Right cardiac atrium (tissue), 5 donors: Measurements from ENCODE around the gene SLC16A13. TPM values are rescaled to one million over a fixed set of nuclear protein-coding genes. Genes with fewer than 3 reads are reported as not detected.
A peak's percentile ranks its signal among the peaks of the same experiment; 100 is the strongest.

Experiments used
- ATAC-seq, 2 donors: fragments of 200-7000 bp; cut with Tn5 transposase; one replicate each; pipeline versions ENCODE4 v1.8.0 to v1.9.1; 2020; ENCODE audit warnings: moderate library complexity in 2 of 2, mild to moderate bottlenecking in 1 of 2
- DNase-seq, 3 donors: peaks; one replicate each; pipeline ENCODE4 v3.0.0-alpha.2; 2020
- H3K27ac ChIP-seq: one replicate; pipeline ENCODE4 v1.5.1; 2013; ENCODE audit warnings: mild to moderate bottlenecking, low read length, control low read depth, moderate library complexity
- H3K27me3 ChIP-seq: one replicate; pipeline ENCODE4 v1.6.1; 2013; ENCODE audit not compliant: control insufficient read depth, insufficient read depth
- H3K4me1 ChIP-seq: one replicate; pipeline ENCODE4 v1.6.1; 2013; ENCODE audit warnings: low read length; ENCODE audit not compliant: control insufficient read depth, insufficient read depth
- H3K4me3 ChIP-seq: one replicate; pipeline ENCODE4 v1.5.1; 2013; ENCODE audit warnings: low read length, control low read depth
- H3K9me3 ChIP-seq: one replicate; pipeline ENCODE4 v1.6.1; 2013; ENCODE audit warnings: low read length; ENCODE audit not compliant: control insufficient read depth
- WGBS: extraction: QIAGEN DNeasy Blood & Tissue Kit; methylation state at CpG from one replicate; pipeline ENCODE4 v1.1.7; 2013; 5-methylcytosine and 5-hydroxymethylcytosine counted together
- intact Hi-C, 4 donors: fragments of 100-400 bp; cut with DNase I; formaldehyde crosslinking; loops; one replicate each; pipeline versions ENCODE4 v1.11.0 to v1.14.0; 2022 to 2023
- polyA plus RNA-seq: library from polyadenylated mRNA; stranded (reverse); fragments of 200-250 nt; gene quantifications from one replicate; pipeline ENCODE4 v1.2.3, GENCODE V29; 2013
- total RNA-seq, 4 donors: library from RNA; stranded (reverse); fragmentation: NEBNext Ultra II Directional; extraction: Animal tissue kit (Norgen Biotek cat#: 25700); gene quantifications; one replicate each; pipeline ENCODE4 v1.2.1, GENCODE V29; 2021
- donor health status: healthy with polysubstance abuse.
- donor health status: DM: no; HTN: yes; CAD: no.
- donor health status: DM: no; HTN: no; CAD: no.
- donor health status: DM: no; HTN: yes; CAD: no; lungs with severe emphysema.
- donor health status: DM: yes; HTN: yes; CAD: no.

Gene SLC16A13
- total and polyA plus RNA-seq, 5 donors, result 0.91 to 1.2 (median 1.0) TPM

GRCh38 chr17:7034955-7035590 is 742 bp upstream of the SLC16A13 start:
- ATAC-seq (peak; percentile 34 to 75), DNase-seq (no peak)
- intact Hi-C loops, result no loop called here
- WGBS, result 10% methylated on average over 7 of the region's 7 CpGs
- Histone ChIP-seq H3K4me3 (peak overlapping the region; percentile 50), H3K27ac (peak overlapping the region; percentile 95), H3K4me1 (peaks cover 5% of the 10 kb centered on the region), H3K9me3 (no peaks in the 10 kb centered on the region), H3K27me3 (no peaks in the 10 kb centered on the region)

GRCh38 chr17:7038025-7038862 is 2.4 kb downstream of the SLC16A13 start:
- Histone ChIP-seq H3K9me3 (no peaks in the 10 kb centered on the region), H3K4me3 (no peak overlapping the region), H3K27me3 (no peaks in the 10 kb centered on the region), H3K27ac (no peak overlapping the region), H3K4me1 (peaks cover 9% of the 10 kb centered on the region)
- DNase-seq, result no peak
- intact Hi-C loops, result no loop called here
- 79% methylated on average over 19 of the region's 19 CpGs for WGBS
- ATAC-seq, result no peak

- no peaks in the 10 kb centered on the region for H3K27me3 ChIP-seq
- H3K4me1 ChIP-seq, result peaks cover 10% of the 10 kb centered on the region
- intact Hi-C loops, result no loop called here
- 96% methylated on average over 5 of the region's 5 CpGs for WGBS
- ATAC-seq, result no peak
- DNase-seq, result no peak
- no peak overlapping the region for H3K4me3 ChIP-seq
- H3K9me3 ChIP-seq, result no peaks in the 10 kb centered on the region
- no peak overlapping the region for H3K27ac ChIP-seq
Measured at GRCh38 chr17:7039832-7040231, 4.0 kb downstream of the SLC16A13 start.

- ATAC-seq, result peak; percentile 6 to 17
- no peak overlapping the region for H3K27ac ChIP-seq
- H3K9me3 ChIP-seq, result no peaks in the 10 kb centered on the region
- H3K27me3 ChIP-seq, result no peaks in the 10 kb centered on the region
- no peak overlapping the region for H3K4me3 ChIP-seq
- peak in 2 of 3 donors; percentile 33 to 67 for DNase-seq
- intact Hi-C loops, result no loop called here
- 36% methylated on average over 43 of the region's 43 CpGs for WGBS
- H3K4me1 ChIP-seq, result peaks cover 5% of the 10 kb centered on the region
Measured at GRCh38 chr17:7041607-7042500, 6.0 kb downstream of the SLC16A13 start.

DNA sequence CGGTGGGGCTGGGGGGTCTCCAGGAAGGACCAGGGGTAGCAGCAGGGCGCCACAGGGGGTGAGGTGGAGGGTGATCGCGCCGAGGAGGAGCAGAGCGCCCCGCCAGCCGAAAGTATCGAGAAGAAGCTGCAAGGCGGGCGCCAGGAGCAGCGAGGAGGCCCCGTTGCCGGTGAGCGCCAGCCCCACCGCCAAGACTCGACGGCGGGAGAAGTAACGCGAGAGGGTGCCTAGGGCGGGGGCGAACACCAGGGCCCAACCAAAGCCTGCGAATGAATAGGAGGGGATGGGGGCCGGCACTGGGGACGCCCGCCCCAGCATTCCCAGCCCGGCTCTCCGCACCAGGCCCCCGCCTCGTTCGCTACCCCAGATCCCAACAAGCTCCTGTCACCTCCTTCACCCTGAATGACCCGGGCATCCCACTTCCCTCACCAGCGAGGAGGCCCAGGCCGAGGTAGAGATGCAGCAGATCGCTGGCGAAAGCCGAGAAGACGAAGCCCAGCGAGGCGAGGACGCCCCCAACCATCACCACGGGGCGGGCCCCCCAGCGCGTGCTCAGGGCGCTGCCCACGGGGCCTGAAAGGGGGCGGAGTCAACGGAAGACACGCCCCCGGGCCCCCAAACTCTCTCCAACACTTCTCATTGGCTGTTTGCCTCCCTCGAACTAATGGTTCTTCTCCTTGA is 6.8 kb downstream of the SLC16A13 start:
- 11% methylated on average over 53 of the region's 53 CpGs for WGBS
- Histone ChIP-seq H3K4me3 (peak overlapping the region; percentile 42), H3K27me3 (no peaks in the 10 kb centered on the region), H3K9me3 (no peaks in the 10 kb centered on the region), H3K4me1 (peaks cover 5% of the 10 kb centered on the region), H3K27ac (no peak overlapping the region)
- DNase-seq, result peak; percentile 32 to 73 (median 67)
- peak; percentile 11 to 16 for ATAC-seq
- intact Hi-C loops, result no loop called here

- H3K4me1 ChIP-seq, result peaks cover 5% of the 10 kb centered on the region
- H3K27ac ChIP-seq, result no peak overlapping the region
- DNase-seq (no peak), ATAC-seq (peak; percentile 44 to 50)
- intact Hi-C loops, result no loop called here
- no peaks in the 10 kb centered on the region for H3K9me3 ChIP-seq
- peak overlapping the region; percentile 42 for H3K4me3 ChIP-seq
- no peaks in the 10 kb centered on the region for H3K27me3 ChIP-seq
- WGBS, result 4% methylated on average over 21 of the region's 21 CpGs
Measured at GRCh38 chr17:7043182-7043496, 7.3 kb downstream of the SLC16A13 start.

DNA sequence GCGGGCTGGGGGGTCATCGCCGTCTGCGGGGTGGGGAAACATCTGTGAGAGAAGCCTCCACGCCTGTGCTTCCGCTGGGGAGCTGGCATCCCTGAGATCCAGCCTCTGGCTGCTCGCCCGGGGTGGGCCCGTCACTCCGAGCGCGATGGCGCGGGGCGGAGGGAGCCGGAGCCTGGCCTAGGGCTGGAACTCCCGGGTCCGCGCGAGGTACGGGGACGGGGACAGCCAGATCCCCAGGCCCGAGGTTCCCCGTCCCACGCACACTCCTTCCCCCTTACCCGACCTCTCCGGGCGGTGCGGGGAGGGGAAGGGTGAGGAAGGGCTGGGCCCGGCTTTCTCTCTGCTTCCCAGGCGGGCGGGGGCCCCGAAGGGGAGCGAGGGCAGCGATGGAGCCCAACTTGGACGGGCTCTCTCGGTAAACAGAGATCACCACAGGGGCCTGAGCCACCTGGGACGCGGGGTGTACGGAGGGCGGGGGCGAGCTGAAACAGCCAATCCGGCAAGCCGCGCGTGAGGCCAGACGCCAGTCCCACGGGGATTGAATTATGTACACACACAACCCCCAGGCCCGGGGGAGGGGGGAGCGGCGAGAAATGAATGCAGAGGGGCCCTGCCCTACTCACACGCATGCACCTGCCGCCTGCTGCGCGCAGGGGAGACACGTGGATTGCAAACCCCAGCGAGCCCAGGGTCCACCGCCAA is 7.8 kb downstream of the SLC16A13 start, which contains the start of gene SLC16A11:
TSS of gene SLC16A11 (minus strand) at position 596 of the 702 bp plus-strand sequence. CDS start at position 17, 579 bp downstream.
- WGBS, result 3% methylated on average over 58 of the region's 58 CpGs
- Histone ChIP-seq H3K27me3 (no peaks in the 10 kb centered on the region), H3K27ac (no peak within 1 kb of the TSS), H3K4me3 (peak within 1 kb of the TSS; percentile 42), H3K9me3 (no peaks in the 10 kb centered on the region), H3K4me1 (peaks cover 5% of the 10 kb centered on the region)
- intact Hi-C loops, result no loop called here
- peak; percentile 58 to 61 for ATAC-seq
- DNase-seq, result peak; percentile 67 to 84 (median 81)

DNA sequence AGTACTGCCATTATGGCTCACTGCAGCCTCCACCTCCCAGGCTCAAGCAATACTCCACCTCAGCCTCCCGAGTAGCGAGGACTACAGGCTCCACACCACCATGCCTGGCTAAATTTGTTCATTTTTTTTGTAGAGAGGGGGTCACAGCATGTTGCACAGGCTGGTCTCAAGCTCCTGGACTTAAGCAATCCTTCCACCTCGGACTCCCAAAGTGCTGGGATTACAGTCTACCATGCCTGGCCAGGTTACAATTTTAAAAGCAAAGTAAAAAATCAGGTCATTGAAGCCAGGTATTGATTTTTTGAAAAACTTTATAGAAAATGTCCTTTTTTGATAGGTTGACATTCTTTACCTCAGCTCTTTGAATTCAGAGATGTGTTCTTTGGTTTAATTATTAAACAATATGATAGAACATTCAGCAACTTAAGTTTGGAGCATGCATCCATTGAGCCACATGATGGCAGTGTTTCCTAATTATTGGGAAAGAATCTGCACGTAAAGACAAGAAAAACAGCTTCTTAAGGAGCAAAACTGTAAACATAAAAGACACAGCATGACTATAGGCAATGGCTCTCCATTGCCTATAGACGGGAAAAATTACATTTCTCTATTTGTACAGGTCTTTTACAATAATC is 9.8 kb downstream of the SLC16A13 start:
- intact Hi-C loops, result loop anchor here in 1 of 4 donors (5.0 kb wide), 1 partner anchor 132 kb away; the partner anchor contains the start of gene ASGR1
- ATAC-seq, result no peak
- H3K4me3 ChIP-seq, result no peak overlapping the region

DNA sequence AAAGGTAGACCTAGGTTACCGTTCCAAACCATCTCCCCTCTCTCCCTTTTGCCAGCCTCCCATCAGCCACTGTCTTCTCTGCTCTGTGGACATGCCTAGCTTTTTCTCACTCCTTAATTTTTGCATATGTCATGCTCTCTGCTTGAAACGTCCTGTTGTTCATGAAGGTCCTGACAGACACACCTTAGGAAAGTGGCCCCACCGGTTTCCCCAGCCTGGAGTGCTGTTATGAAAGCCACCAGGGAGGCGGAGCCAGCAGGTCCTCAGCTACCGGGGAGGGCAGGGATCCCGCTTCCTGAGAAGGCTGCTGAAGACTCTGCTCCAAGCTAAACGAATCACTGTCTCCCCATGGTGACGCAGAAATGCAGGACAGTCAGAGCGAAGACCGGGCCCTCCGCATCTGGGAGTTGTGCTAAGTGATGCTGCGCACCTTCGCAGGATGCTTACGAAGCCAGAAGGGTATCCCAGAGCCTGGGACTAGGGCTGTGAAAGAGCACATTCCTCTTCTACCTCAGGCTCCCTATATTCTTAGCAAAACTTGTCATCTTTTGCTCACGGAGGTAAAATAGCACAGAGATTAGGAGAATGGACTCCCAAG is 10.4 kb downstream of the SLC16A13 start:
- H3K9me3 ChIP-seq, result no peaks in the 10 kb centered on the region
- H3K27ac ChIP-seq, result no peak overlapping the region
- WGBS, result 18% methylated on average over 15 of the region's 15 CpGs
- peak in 1 of 3 donors; percentile 66 for DNase-seq
- H3K27me3 ChIP-seq, result no peaks in the 10 kb centered on the region
- no peak for ATAC-seq
- peak overlapping the region; percentile 4 for H3K4me3 ChIP-seq
- H3K4me1 ChIP-seq, result peaks cover 5% of the 10 kb centered on the region
- intact Hi-C loops, result loop anchor here in 1 of 4 donors (5.0 kb wide), 1 partner anchor 131 kb away; the partner anchor contains the start of gene ASGR1

More for the DNA sequence above, 9.8 kb downstream of the SLC16A13 start:
- DNase-seq, result no peak
- H3K9me3 ChIP-seq, result no peaks in the 10 kb centered on the region
- H3K4me1 ChIP-seq, result peaks cover 5% of the 10 kb centered on the region
- no peak overlapping the region for H3K27ac ChIP-seq
- H3K27me3 ChIP-seq, result no peaks in the 10 kb centered on the region
- 23% methylated on average over 5 of the region's 5 CpGs for WGBS
